NT2/D1 (cell line): ENCODE results near the gene CBLB.

ENCODE experiments used
- DNase-seq: peaks from one replicate; pipeline ENCODE4 v3.0.0-alpha.2; 2011; ENCODE audit warnings: low read depth, low spot score
- H3K27me3 ChIP-seq: 2 replicates; pipeline ENCODE4 v1.6.0; 2011; ENCODE audit warnings: mild to moderate bottlenecking; ENCODE audit not compliant: insufficient read length, insufficient read depth
- H3K36me3 ChIP-seq: 2 replicates; pipeline ENCODE4 v1.6.1; 2011; ENCODE audit warnings: mild to moderate bottlenecking, low read length, mixed read lengths; ENCODE audit not compliant: insufficient read depth, insufficient read length
- H3K4me1 ChIP-seq: 2 replicates; pipeline ENCODE4 v1.5.1; 2011; ENCODE audit not compliant: insufficient read depth, insufficient read length
- H3K4me3 ChIP-seq: 2 replicates; pipeline ENCODE4 v1.5.1; 2011; ENCODE audit warnings: low read depth; ENCODE audit not compliant: insufficient read length
- H3K9ac ChIP-seq: 2 replicates; pipeline ENCODE4 v1.6.0; 2011; ENCODE audit warnings: low read depth; ENCODE audit not compliant: insufficient read length
- H3K9me3 ChIP-seq: 2 replicates; pipeline ENCODE4 v1.5.1; 2011; ENCODE audit warnings: mild to moderate bottlenecking, low read length; ENCODE audit not compliant: insufficient read depth
- SUZ12 ChIP-seq: IDR thresholded peaks from 2 replicates; pipeline ENCODE4 v1.6.1; 2011; ENCODE audit not compliant: insufficient read length, insufficient read depth; ENCODE audit errors: extremely low read depth
- YY1 ChIP-seq: IDR thresholded peaks from 2 replicates; pipeline ENCODE4 v1.6.1; 2011; ENCODE audit not compliant: insufficient read length, insufficient read depth
- ZNF274 ChIP-seq: IDR thresholded peaks from 2 replicates; pipeline ENCODE4 v1.6.1; 2011; ENCODE audit warnings: mild to moderate bottlenecking, low read depth, low read length

The CBLB gene

DNA sequence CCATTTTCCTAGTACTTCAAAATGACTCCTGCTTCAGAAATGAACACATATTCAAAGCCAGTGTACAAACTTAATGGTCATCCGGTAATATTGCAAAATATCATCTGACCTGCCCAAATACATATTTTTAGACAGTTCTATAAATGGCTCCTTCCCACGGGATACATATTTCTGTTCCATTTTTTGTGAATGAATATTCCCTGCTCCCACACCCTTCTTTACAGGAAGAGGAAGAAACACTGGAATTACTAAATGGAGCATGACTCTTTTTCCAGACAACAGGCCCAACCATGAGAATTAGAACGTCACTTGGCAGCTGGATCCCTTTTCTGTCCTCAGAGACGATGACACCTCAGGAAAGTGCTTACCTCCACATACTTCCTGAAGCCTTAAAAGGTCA lies 38.0 kb upstream of the CBLB start:
- DNase-seq = no peak
- Histone ChIP-seq H3K9me3 (no peaks in the 10 kb centered on the region), H3K4me1 (no peaks in the 10 kb centered on the region), H3K27me3 (no peaks in the 10 kb centered on the region), H3K4me3 (no peak overlapping the region), H3K9ac (no peak overlapping the region), H3K36me3 (no peaks in the 10 kb centered on the region)
- TF ChIP-seq ZNF274 (no peak), YY1 (no peak), SUZ12 (no peak)

DNA sequence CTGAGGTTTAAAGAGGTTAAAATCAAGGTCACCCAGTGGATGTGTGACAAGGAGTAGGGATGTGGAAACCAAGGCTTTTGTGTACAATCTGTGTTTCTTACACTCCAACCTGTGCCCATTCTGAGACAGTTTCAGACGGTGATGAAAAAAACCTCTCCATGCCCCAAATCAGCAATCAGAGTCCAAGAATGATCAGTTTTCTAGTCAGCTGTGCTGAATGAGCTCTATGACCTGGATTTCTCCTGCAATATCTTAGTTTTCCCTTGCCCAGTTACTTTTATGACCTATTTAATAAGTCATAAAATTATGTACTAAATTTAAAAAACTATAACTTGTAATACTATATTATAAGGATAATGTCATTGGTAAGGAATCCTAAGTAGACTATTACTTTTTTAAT lies 37.5 kb upstream of the CBLB start:
- H3K9ac ChIP-seq = no peak overlapping the region
- no peaks in the 10 kb centered on the region for H3K27me3 ChIP-seq
- DNase-seq = no peak
- H3K4me3 ChIP-seq = no peak overlapping the region
- H3K9me3 ChIP-seq = no peaks in the 10 kb centered on the region
- TF ChIP-seq ZNF274 = no peak
- no peak for TF ChIP-seq SUZ12
- no peak for TF ChIP-seq YY1
- H3K36me3 ChIP-seq = no peaks in the 10 kb centered on the region
- no peaks in the 10 kb centered on the region for H3K4me1 ChIP-seq

DNA sequence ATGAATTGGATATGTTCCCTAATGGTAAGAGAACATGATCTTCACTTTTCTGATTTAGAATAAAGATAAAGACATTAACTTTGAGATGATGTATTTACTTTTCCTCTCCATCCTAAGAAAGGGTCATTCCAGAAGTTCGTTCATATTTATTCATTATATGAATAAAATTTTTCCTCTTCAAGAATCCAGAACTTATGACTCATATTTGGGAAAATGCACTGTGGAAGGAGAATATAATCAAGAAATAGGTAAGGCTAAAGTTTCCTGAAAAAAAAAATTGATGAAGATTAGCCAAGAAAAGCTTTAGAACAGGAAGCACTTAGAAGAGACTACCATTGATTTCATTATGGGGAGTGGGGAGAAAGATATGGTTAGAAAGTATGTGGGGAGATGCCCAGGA lies 36.5 kb upstream of the CBLB start:
- no peak for DNase-seq
- TF ChIP-seq ZNF274 (no peak), YY1 (no peak), SUZ12 (no peak)
- Histone ChIP-seq H3K27me3 (no peaks in the 10 kb centered on the region), H3K4me3 (no peak overlapping the region), H3K36me3 (no peaks in the 10 kb centered on the region), H3K9me3 (no peaks in the 10 kb centered on the region), H3K4me1 (no peaks in the 10 kb centered on the region), H3K9ac (no peak overlapping the region)

DNA sequence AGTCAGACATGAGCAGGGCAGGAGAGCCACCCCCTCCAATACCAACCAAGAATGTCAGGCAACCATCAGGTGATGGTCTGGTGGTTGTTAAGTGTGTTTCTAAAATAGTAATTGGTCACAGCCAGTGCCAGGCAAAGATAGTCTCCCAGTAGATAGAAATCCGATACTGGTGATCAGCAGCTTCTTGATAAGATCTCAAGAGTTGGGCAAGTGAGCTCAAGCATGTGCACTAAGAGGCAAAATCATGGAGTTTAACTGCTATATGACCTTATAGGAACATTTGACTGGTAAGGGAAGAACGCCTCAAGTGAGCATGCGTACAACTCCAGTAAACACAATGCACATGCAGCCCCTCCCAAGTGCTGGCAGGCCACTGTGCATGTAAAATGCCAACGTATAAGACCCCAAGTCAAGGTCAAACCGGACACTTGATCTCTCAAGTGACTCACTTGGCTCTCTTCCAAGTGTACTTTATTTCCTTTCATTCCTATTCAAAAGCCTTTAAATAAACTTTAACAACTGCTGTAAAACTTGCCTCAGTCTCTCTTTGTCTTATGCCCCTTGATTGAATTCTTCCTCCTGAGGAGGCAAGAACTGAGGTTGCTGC lies 36.0 kb upstream of the CBLB start:
- no peak for DNase-seq
- Histone ChIP-seq H3K36me3 (no peaks in the 10 kb centered on the region), H3K9ac (no peak overlapping the region), H3K9me3 (no peaks in the 10 kb centered on the region), H3K27me3 (no peaks in the 10 kb centered on the region), H3K4me3 (no peak overlapping the region), H3K4me1 (no peaks in the 10 kb centered on the region)
- TF ChIP-seq SUZ12 = no peak
- no peak for TF ChIP-seq ZNF274
- TF ChIP-seq YY1 = no peak

DNA sequence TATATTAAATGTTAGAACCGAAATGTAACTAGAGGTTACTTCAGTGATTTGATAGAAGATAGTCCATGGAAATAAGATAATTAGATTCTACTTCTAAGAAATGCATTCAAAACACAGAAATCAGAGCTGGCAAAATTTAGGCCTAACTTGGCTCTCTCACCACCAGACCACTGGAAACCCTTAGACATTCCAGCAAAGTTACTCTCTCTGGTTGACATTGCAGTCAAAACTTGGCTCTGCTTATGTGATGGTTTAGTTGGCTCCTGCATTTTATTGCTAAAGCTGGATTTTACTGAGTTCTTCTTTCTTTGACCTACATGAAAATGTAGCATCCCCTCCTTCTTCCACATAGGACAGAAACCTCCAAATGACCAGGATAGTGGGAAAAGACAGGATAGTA lies 35.4 kb upstream of the CBLB start:
- Histone ChIP-seq H3K27me3 (no peaks in the 10 kb centered on the region), H3K9ac (no peak overlapping the region), H3K4me3 (no peak overlapping the region), H3K4me1 (no peaks in the 10 kb centered on the region), H3K9me3 (no peaks in the 10 kb centered on the region), H3K36me3 (no peaks in the 10 kb centered on the region)
- DNase-seq = no peak
- TF ChIP-seq SUZ12 (no peak), YY1 (no peak), ZNF274 (no peak)

DNA sequence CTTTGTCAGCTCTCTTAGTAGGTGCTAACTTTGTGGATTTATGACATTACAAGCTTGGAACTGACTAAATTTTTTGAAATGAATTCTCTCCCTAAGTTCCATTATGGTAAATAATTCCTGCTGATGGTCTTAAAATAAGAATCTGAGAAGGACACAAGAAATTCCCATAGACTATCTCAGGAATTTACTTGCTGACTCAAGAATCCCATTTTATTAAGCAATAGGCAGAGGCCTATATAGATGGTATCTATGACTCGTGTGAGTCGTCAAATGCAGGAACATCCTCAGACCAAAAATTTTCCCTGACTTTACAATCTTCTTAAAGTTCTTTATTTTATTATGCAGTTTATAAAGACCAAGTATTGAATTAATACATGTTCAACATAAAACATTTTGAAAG lies 30.7 kb upstream of the CBLB start:
- no peak for DNase-seq
- Histone ChIP-seq H3K4me1 (no peaks in the 10 kb centered on the region), H3K9me3 (no peaks in the 10 kb centered on the region), H3K9ac (no peak overlapping the region), H3K36me3 (no peaks in the 10 kb centered on the region), H3K4me3 (no peak overlapping the region), H3K27me3 (no peaks in the 10 kb centered on the region)
- TF ChIP-seq YY1 (no peak), SUZ12 (no peak), ZNF274 (no peak)

DNA sequence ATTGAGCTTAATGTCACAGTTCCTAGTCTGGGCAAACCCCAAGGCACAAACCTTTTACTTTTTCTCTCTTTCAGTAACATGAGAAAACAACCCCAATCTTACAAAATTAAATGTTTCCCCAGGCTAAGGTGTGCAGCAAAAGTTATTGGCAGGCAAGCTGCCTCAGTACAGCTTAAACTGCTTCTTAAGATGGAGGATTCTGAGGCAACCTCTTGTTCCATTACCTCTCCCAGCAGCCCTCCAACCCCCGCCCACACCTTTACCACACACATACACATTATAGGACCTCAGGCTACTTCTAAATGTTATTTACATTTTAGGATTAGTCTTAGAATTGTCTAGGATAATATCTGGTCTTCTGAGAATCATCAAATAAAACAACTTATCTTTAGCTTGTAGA lies 22.3 kb upstream of the CBLB start:
- DNase-seq = no peak
- Histone ChIP-seq H3K9me3 (no peaks in the 10 kb centered on the region), H3K4me3 (no peak overlapping the region), H3K4me1 (no peaks in the 10 kb centered on the region), H3K27me3 (no peaks in the 10 kb centered on the region), H3K36me3 (no peaks in the 10 kb centered on the region), H3K9ac (no peak overlapping the region)
- TF ChIP-seq SUZ12 (no peak), YY1 (no peak), ZNF274 (no peak)
